Activated naive CD8-positive, alpha-beta T cell treated with anti-CD3 and anti-CD28 coated beads for 36 hours (primary cell): ENCODE results near the gene GPC6. TPM values are rescaled to one million over a fixed set of nuclear protein-coding genes. Genes with fewer than 3 reads are reported as not detected.

Experiments used
- DNase-seq: peaks from one replicate; pipeline ENCODE4 v3.0.0; 2021
- H3K27ac Mint-ChIP-seq: one replicate; pipeline ENCODE4 v1.8.0; 2022; ENCODE audit warnings: mild to moderate bottlenecking, moderate library complexity, mixed read lengths
- H3K27me3 Mint-ChIP-seq: one replicate; pipeline ENCODE4 v1.8.0; 2022; ENCODE audit warnings: mild to moderate bottlenecking, mixed read lengths
- H3K36me3 Mint-ChIP-seq: one replicate; pipeline ENCODE4 v1.8.0; 2021; ENCODE audit warnings: mild to moderate bottlenecking, mixed read lengths
- H3K4me1 Mint-ChIP-seq: one replicate; pipeline ENCODE4 v1.8.0; 2021; ENCODE audit warnings: mixed read lengths
- H3K4me3 Mint-ChIP-seq: one replicate; pipeline ENCODE4 v1.8.0; 2022; ENCODE audit warnings: mild to moderate bottlenecking, moderate library complexity, mixed read lengths
- H3K9me3 Mint-ChIP-seq: one replicate; pipeline ENCODE4 v1.8.0; 2022; ENCODE audit warnings: mixed read lengths
- total RNA-seq, 2 experiments: library from RNA; stranded (reverse); gene quantifications; one replicate each; pipeline ENCODE4 v1.2.3, GENCODE V29; 2021

The GPC6 gene
- total RNA-seq, 2 experiments from 2014 or later, result not detected

DNA sequence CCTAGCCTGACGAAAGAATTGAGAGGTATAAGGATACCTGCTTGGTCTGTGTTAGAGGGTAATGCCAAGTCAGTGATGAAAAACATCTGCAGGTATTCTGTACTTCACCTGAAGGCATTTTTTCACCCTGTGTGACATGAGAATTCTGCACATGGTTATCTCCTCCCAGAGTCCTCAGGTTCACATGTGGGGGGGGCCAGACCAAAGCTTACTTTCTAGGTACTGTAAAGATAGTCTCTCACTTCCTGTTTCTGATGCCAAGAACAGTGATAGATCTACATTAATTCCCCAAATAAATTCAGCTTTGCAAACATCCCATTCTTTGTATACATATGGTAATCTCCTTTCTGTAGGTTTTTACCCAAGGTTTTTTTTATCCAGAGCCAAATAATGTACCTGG is 53.4 kb downstream of the GPC6 start:
- no peaks in the 10 kb centered on the region for H3K4me1 Mint-ChIP-seq
- peaks cover 5% of the 10 kb centered on the region for H3K27me3 Mint-ChIP-seq
- no peak overlapping the region for H3K27ac Mint-ChIP-seq

DNA sequence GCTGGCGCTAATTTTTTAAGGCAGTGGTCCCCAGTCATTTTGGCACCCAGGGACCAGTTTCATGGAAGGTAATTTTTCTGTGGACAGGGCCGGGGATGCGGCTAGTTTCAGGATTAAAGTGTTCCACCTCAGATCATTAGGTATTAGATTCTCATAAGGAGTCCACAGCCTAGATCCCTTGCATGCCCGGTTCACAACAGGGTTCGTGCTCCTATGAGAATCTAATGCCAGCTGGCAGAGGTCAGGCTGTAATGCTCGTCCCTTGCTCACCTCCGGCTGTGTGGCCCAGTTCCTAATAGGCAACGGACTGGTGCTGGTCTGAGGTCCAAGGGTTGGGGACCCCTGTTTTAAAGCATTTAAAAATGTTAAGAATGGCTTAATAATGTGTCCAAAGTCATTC is 54.1 kb downstream of the GPC6 start:
- Mint-ChIP-seq H3K27ac (no peak overlapping the region), H3K4me3 (no peak overlapping the region), H3K9me3 (no peaks in the 10 kb centered on the region), H3K36me3 (no peaks in the 10 kb centered on the region), H3K27me3 (peaks cover 5% of the 10 kb centered on the region), H3K4me1 (no peaks in the 10 kb centered on the region)
- DNase-seq, result no peak

More for the DNA sequence above, 53.4 kb downstream of the GPC6 start:
- DNase-seq, result no peak
- H3K4me3 Mint-ChIP-seq, result no peak overlapping the region
- no peaks in the 10 kb centered on the region for H3K36me3 Mint-ChIP-seq
- no peaks in the 10 kb centered on the region for H3K9me3 Mint-ChIP-seq

DNA sequence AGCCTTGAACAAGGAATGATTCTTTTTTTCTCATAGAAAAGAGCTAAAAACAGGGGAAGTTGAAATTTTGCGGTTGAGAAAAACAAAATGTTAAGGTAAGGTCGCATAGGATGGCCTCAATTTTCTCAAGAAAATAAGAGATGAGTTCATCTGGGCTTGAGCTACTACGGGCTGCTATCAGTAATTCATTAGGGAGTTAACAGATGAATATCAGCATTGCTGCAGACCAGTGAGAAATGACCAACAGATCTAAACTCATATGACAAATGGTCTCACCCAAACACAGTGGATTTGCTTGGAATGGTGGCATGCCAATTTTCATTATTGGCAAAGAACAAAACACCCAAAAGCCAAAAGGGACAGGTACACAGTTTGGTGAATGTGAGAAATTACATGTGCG is 56.6 kb downstream of the GPC6 start:
- no peak overlapping the region for H3K27ac Mint-ChIP-seq
- peaks cover 9% of the 10 kb centered on the region for H3K27me3 Mint-ChIP-seq
- H3K9me3 Mint-ChIP-seq, result no peaks in the 10 kb centered on the region
- no peaks in the 10 kb centered on the region for H3K36me3 Mint-ChIP-seq
- DNase-seq, result no peak
- no peak overlapping the region for H3K4me3 Mint-ChIP-seq
- H3K4me1 Mint-ChIP-seq, result no peaks in the 10 kb centered on the region

DNA sequence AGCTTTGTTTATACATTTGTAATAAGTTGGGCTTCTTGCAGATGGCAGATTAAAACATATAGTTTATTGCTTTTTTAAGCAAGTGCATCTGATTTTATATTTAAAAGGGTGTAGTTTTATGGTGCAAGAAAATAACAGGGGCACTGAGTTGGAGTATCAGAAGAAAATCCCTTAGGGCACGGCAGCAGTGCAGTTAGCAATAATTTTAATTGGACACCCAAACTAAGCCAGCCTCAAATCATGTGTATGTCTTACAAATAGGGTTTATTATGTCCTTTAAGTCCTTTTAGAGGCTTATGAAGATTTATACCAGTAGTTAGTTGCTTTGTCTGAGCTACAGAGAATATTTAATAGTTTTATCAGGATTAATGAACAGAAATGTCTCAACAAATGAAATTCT is 57.5 kb downstream of the GPC6 start:
- DNase-seq, result no peak
- Mint-ChIP-seq H3K36me3 (no peaks in the 10 kb centered on the region), H3K4me1 (no peaks in the 10 kb centered on the region), H3K9me3 (no peaks in the 10 kb centered on the region), H3K27me3 (peaks cover 9% of the 10 kb centered on the region), H3K27ac (no peak overlapping the region), H3K4me3 (no peak overlapping the region)

DNA sequence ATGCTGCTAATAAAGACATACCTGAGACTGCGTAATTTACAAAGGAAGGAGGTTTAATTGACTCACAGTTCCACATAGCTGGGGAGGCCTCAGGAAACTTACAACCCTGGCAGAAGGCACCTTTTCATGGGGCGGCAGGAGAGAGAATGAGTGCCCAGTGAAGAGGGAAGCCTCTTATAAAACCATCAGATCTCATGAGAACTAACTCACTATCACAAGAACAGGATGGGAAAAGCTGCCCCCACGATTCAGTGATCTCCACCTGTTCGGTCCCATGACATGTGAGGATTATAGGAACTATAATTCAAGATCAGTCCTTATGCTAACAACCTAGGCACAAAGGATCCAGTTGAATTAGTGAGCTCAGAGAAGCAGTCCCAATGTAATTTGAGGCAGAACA is 59.4 kb downstream of the GPC6 start:
- peaks cover 9% of the 10 kb centered on the region for H3K27me3 Mint-ChIP-seq
- H3K4me3 Mint-ChIP-seq, result no peak overlapping the region
- H3K27ac Mint-ChIP-seq, result no peak overlapping the region
- no peak for DNase-seq
- no peaks in the 10 kb centered on the region for H3K9me3 Mint-ChIP-seq
- H3K4me1 Mint-ChIP-seq, result peaks cover 9% of the 10 kb centered on the region
- no peaks in the 10 kb centered on the region for H3K36me3 Mint-ChIP-seq

DNA sequence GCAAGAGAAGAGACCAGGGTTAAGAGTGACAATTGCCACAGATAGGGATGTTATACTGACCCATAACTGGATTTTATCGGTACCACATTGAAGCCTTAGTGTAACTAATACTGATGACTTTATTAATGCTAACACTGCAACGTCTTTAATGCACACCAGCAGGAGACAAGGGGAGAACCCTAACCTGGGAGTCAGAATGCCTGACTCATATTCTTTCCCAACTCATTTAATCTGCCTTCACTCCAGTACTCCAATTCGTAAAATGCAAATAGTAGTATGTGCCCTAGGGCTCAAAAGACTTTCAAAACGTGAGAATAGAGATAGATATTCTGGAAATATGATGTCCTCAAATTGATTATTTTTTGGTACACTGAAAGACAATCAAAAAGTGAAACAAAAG is 62.4 kb downstream of the GPC6 start:
- peaks cover 9% of the 10 kb centered on the region for H3K4me1 Mint-ChIP-seq
- no peaks in the 10 kb centered on the region for H3K9me3 Mint-ChIP-seq
- no peak for DNase-seq
- no peak overlapping the region for H3K4me3 Mint-ChIP-seq
- no peaks in the 10 kb centered on the region for H3K36me3 Mint-ChIP-seq
- H3K27me3 Mint-ChIP-seq, result peaks cover 4% of the 10 kb centered on the region
- H3K27ac Mint-ChIP-seq, result no peak overlapping the region

DNA sequence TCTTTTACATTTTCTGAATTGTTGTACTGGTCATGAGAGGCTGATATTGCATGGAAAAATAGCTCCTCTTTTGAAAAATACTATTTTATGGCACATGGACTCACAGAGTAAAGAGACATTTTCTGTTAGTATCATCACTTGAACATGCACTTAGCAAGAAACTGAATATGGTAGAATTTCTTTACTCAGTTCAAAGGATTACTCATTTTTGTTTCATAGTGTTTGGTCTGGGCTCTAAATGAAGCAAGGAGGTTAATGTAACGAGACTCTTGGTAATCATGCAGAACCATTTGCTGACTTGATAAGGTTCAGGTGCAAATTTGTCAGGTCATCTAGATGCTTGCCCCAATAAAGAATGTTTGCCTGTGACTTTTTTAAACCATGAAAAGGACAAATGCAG is 63.2 kb downstream of the GPC6 start:
- no peaks in the 10 kb centered on the region for H3K36me3 Mint-ChIP-seq
- no peak overlapping the region for H3K27ac Mint-ChIP-seq
- H3K4me1 Mint-ChIP-seq, result peaks cover 9% of the 10 kb centered on the region
- no peak for DNase-seq
- H3K27me3 Mint-ChIP-seq, result peaks cover 4% of the 10 kb centered on the region
- H3K4me3 Mint-ChIP-seq, result no peak overlapping the region
- no peaks in the 10 kb centered on the region for H3K9me3 Mint-ChIP-seq

DNA sequence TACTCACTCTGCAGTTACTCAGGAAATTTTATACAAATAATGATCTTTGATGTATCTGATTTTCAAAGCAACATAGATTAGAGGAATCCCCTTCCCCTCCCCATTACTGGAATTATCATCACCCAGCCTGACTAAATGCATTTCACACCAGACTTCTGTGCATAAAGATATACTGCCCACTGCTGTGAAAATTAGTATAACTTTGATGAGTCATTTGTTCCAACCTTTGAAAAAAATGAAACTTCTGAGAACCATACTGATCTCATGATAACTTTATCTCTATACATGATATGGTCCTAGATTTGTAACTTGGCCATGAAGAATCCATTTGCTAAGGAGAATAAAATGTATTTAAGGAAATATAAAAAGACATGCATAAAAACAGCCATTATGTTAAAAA is 63.9 kb downstream of the GPC6 start:
- no peak overlapping the region for H3K4me3 Mint-ChIP-seq
- H3K36me3 Mint-ChIP-seq, result no peaks in the 10 kb centered on the region
- peaks cover 4% of the 10 kb centered on the region for H3K27me3 Mint-ChIP-seq
- H3K9me3 Mint-ChIP-seq, result no peaks in the 10 kb centered on the region
- H3K4me1 Mint-ChIP-seq, result peaks cover 9% of the 10 kb centered on the region
- DNase-seq, result no peak
- H3K27ac Mint-ChIP-seq, result no peak overlapping the region

DNA sequence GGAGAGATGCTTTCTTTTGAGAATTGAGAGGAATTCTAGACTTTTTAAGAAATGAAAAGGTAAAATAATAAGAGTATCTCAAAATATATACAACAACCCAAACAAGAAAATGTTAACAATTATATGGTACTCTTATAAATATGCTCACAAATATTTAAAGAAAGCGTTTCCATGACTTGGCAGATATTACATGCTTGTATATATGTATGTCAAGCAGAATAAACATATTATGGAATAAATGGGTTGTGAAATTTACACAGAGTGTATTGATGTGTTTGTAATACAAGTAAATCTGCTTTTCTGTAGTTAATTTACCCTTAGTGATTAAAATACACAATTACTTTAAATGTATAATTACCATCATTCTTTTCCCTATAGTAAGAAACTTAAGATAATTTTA is 65.8 kb downstream of the GPC6 start:
- Mint-ChIP-seq H3K36me3 (no peaks in the 10 kb centered on the region), H3K27ac (no peak overlapping the region), H3K4me3 (no peak overlapping the region)

DNA sequence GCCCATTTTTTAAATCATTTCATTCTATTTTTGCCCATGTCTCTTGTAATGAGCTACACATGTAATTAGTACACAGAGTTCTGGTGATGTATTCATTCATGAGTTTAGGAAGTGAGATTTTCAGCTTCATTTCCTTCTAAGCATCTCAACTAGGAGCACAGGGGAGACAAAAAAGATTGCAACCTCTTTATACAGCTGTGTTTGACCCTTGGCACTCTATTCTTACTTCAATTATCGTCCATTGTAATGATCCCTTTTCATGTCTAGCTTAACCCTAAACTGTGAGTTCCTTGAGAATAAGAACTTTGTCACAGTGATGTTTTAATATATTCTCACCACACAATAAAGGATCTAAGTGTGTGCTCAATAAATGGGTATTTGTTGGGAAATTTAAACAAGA is 67.1 kb downstream of the GPC6 start:
- Mint-ChIP-seq H3K27ac (no peak overlapping the region), H3K9me3 (peaks cover 2% of the 10 kb centered on the region), H3K4me1 (peaks cover 9% of the 10 kb centered on the region), H3K4me3 (no peak overlapping the region), H3K36me3 (no peaks in the 10 kb centered on the region), H3K27me3 (peaks cover 3% of the 10 kb centered on the region)
- no peak for DNase-seq

More for the DNA sequence above, 65.8 kb downstream of the GPC6 start:
- Mint-ChIP-seq H3K27me3 (peaks cover 2% of the 10 kb centered on the region), H3K4me1 (peaks cover 9% of the 10 kb centered on the region), H3K9me3 (no peaks in the 10 kb centered on the region)
- no peak for DNase-seq

DNA sequence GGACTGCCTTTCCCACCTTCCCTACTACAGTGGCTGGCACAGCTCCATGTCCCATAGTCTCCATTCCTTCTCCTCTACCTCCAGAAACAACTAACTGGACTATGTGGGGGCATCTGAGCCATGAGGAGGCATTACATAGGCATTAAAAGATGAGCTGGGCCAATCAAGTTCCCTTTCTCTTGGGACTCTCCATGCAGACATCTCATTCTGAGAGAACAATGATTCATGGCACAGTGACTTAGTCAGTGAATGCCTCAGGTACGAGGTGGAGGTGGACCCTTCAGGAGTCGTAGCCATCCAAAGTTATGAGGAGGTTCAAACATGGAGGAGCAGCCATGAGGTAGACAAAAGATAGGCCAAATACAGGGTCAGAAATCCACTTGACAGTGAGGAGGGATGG is 70.0 kb downstream of the GPC6 start:
- no peaks in the 10 kb centered on the region for H3K4me1 Mint-ChIP-seq

DNA sequence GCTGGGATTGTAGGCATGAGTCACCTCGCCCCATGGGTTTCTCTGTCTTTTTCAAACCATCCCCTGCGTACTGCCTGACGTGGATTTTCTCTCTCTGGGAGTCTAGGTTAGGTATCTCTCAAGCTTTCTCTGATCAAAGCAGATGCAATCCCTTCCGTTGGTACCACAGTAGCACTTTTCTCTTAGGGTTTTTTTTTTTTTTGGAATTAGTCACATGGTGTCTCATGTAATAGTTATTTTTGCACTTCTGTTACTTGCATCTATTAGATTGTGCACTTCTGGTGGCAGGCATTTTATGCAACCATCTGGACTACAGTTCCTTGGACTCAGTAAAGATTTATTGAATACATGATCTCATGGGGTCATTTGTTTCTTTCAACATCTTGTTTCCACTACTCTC is 72.1 kb downstream of the GPC6 start:
- Mint-ChIP-seq H3K4me1 (no peaks in the 10 kb centered on the region), H3K27ac (no peak overlapping the region), H3K36me3 (no peaks in the 10 kb centered on the region), H3K4me3 (no peak overlapping the region), H3K9me3 (peaks cover 2% of the 10 kb centered on the region), H3K27me3 (peaks cover 3% of the 10 kb centered on the region)
- DNase-seq, result no peak

More for the DNA sequence above, 70.0 kb downstream of the GPC6 start:
- Mint-ChIP-seq H3K27ac (no peak overlapping the region), H3K4me3 (no peak overlapping the region), H3K27me3 (peaks cover 3% of the 10 kb centered on the region), H3K9me3 (peaks cover 2% of the 10 kb centered on the region), H3K36me3 (no peaks in the 10 kb centered on the region)
- no peak for DNase-seq

DNA sequence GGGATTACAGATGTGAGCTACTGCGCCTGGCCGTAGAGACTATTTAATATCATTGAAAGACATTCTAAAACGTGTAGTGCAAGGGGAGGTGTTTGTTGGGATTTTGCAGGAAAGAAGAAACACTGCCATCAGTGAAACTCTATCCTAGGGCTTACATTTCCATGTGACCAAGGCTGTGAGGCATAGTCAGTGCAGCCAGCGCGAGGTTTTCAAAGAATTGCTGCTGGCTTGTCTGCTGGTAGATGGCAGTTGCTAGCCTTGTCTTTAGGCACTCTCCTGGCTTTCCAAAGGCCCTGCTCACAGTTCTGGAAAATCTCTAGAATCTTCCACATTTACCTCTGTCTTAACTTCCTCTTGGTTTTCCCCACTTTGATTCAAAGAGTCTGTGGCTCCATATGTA is 77.5 kb downstream of the GPC6 start:
- no peaks in the 10 kb centered on the region for H3K4me1 Mint-ChIP-seq
- no peaks in the 10 kb centered on the region for H3K36me3 Mint-ChIP-seq
- H3K9me3 Mint-ChIP-seq, result no peaks in the 10 kb centered on the region
- no peaks in the 10 kb centered on the region for H3K27me3 Mint-ChIP-seq
- H3K4me3 Mint-ChIP-seq, result no peak overlapping the region
- DNase-seq, result no peak
- no peak overlapping the region for H3K27ac Mint-ChIP-seq

DNA sequence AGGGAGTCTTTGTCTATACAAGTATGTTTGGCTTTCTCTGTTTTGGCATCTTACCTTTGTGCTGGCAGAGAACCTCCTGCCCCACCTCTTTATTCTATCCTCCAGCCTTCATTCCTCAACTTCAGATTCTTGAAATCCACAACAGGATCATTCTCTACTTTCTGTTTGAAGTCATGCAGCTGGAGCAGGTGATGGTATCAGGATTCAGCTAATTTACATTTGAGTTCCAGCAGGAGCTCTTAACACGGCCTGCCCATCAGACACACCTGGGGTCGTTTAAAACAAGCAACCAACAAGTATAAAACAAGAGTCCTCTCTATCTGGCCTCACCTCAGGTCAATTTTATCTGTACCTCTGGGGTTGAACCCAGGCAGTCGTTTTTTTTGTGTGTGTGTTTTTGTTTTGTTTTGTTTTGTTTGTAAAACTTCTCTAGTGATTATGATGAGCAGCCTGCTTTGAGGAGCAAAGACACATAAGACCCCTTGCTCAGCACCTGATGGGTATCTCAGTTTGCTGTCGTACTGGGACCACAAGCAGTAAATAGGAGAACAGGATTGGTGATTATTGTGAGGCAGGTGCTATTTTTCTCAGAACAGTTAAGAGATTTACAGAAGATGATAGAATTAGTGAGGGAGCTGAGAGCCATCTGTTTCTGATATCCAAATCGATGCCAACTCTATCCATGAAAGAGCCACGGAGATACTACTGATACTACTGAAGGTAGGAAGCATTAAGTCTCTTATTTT is 78.4 kb downstream of the GPC6 start:
- no peaks in the 10 kb centered on the region for H3K36me3 Mint-ChIP-seq
- H3K4me3 Mint-ChIP-seq, result no peak overlapping the region
- H3K9me3 Mint-ChIP-seq, result no peaks in the 10 kb centered on the region
- H3K27me3 Mint-ChIP-seq, result no peaks in the 10 kb centered on the region
- DNase-seq, result no peak
- H3K4me1 Mint-ChIP-seq, result no peaks in the 10 kb centered on the region
- no peak overlapping the region for H3K27ac Mint-ChIP-seq

DNA sequence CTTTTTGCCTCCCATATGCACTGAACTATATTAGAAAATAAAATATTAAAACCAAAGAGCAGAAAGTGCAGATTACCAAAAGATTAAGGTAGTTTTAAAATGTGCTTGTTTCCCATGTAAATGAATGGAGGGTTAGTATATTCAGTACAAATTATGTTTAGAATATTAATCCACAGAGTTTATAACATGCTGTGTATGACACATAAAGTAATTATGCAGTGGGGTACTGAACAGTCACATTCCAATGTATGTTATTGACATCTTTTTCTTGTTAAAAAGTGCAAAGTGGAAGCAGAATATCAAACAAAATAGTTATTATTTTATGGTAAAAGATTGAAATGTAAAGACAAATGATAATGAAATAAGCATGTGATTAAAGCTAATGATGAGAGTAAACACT is 79.3 kb downstream of the GPC6 start:
- no peak for DNase-seq
- no peaks in the 10 kb centered on the region for H3K4me1 Mint-ChIP-seq
- H3K4me3 Mint-ChIP-seq, result no peak overlapping the region
- no peaks in the 10 kb centered on the region for H3K27me3 Mint-ChIP-seq
- no peak overlapping the region for H3K27ac Mint-ChIP-seq
- H3K36me3 Mint-ChIP-seq, result no peaks in the 10 kb centered on the region
- H3K9me3 Mint-ChIP-seq, result no peaks in the 10 kb centered on the region

DNA sequence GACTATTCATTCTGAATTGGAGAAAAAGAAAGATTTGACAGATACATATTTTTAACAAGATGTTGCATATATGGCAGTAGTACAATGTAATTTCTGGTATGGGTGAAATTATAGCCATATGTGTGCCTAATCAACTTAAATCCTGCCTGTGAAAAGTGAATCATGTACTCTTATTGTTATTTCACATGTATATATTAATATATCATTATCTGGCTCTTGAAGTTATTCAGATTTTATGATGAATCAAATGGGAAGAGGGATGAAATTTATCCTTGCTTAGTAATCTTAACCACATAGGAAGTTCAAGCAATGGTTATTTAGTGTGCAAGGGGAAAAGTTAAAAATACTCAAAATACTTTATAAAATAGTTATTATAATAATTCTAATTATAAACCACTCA is 80.5 kb downstream of the GPC6 start:
- no peak for DNase-seq
- Mint-ChIP-seq H3K27ac (no peak overlapping the region), H3K36me3 (no peaks in the 10 kb centered on the region), H3K4me1 (no peaks in the 10 kb centered on the region), H3K27me3 (no peaks in the 10 kb centered on the region), H3K9me3 (no peaks in the 10 kb centered on the region), H3K4me3 (no peak overlapping the region)
